Caco-2 (cell line): ENCODE measurements around the gene SDF2L1. TPM values are rescaled to one million over a fixed set of nuclear protein-coding genes. Genes with fewer than 3 reads are reported as not detected.

Experiments
- BruUV-seq: library from RNA; stranded (reverse); fragments of 400-500 nt; replicated peaks from 2 replicates; lab custom pipeline; 2021; lab: Mats Ljungman, UMichigan
- CTCF ChIA-PET: fragments of 300-600 bp; sonication (Branson Sonifier 250); formaldehyde crosslinking; loops from one replicate; lab custom pipeline; 2022; ENCODE audit warnings: antibody characterized with exemption; lab: Charles Lee
- POLR2A ChIA-PET: fragments of 300-600 bp; sonication (Branson Sonifier 250); formaldehyde crosslinking; loops from one replicate; lab custom pipeline; 2022; ENCODE audit warnings: antibody characterized with exemption; lab: Charles Lee
- DNase-seq, 2 experiments: peaks; one replicate each; pipeline versions ENCODE4 v3.0.0 to v3.0.0-alpha.2; 2020 to 2022
- H3K27me3 ChIP-seq: replicated peaks from 2 replicates; pipeline ENCODE4 v1.6.0; 2011; ENCODE audit warnings: low read length; ENCODE audit not compliant: control insufficient read depth, insufficient read depth
- H3K36me3 ChIP-seq: 2 replicates; pipeline ENCODE4 v1.5.1; 2011; ENCODE audit warnings: low read length; ENCODE audit not compliant: control insufficient read depth, insufficient read depth
- H3K4me1 ChIP-seq: fragments of 250-450 bp; sonication (Bioruptor Pico); 2 replicates; pipeline ENCODE4 v1.5.1; 2020; ENCODE audit warnings: mild to moderate bottlenecking
- H3K4me3 ChIP-seq: 2 replicates; pipeline ENCODE4 v1.5.1; 2011; ENCODE audit warnings: low read depth, mild to moderate bottlenecking, control low read depth, low read length
- H3K9me3 ChIP-seq: fragments of 250-450 bp; sonication (Bioruptor Pico); 2 replicates; pipeline ENCODE4 v1.5.1; 2020; ENCODE audit warnings: mild to moderate bottlenecking, moderate library complexity
- H3K27ac Mint-ChIP-seq: one replicate; pipeline ENCODE4 v1.8.0; 2022; ENCODE audit warnings: mixed read lengths; ENCODE audit not compliant: unreplicated experiment
- H3K27me3 Mint-ChIP-seq: one replicate; pipeline ENCODE4 v1.8.0; 2022; ENCODE audit warnings: mixed read lengths; ENCODE audit not compliant: insufficient read depth, unreplicated experiment
- H3K36me3 Mint-ChIP-seq: one replicate; pipeline ENCODE4 v1.8.0; 2022; ENCODE audit warnings: mild to moderate bottlenecking, mixed read lengths; ENCODE audit not compliant: insufficient read depth, unreplicated experiment
- H3K4me1 Mint-ChIP-seq: one replicate; pipeline ENCODE4 v1.8.0; 2022; ENCODE audit warnings: low read depth, mixed read lengths; ENCODE audit not compliant: unreplicated experiment
- H3K4me3 Mint-ChIP-seq: one replicate; pipeline ENCODE4 v1.8.0; 2022; ENCODE audit warnings: mild to moderate bottlenecking, moderate library complexity, mixed read lengths; ENCODE audit not compliant: unreplicated experiment
- H3K9me3 Mint-ChIP-seq: one replicate; pipeline ENCODE4 v1.8.0; 2022; ENCODE audit warnings: mixed read lengths; ENCODE audit not compliant: unreplicated experiment
- intact Hi-C: fragments of 100-400 bp; cut with micrococcal nuclease; formaldehyde crosslinking; loops from one replicate; pipeline ENCODE4 v1.10.0; 2022; ENCODE audit not compliant: unreplicated experiment
- total RNA-seq: library from RNA; stranded (reverse); gene quantifications from 2 replicates; pipeline ENCODE4 v1.2.3, GENCODE V29; 2022
- TF ChIP-seq, protein P1 (sequence below), 2 experiments: fragments of 200-600 bp in 1 of 2; IDR thresholded peaks; 1 replicate in 1 of 2; 2 replicates in 1 of 2; pipeline versions ENCODE4 v1.5.1 to v1.8.0; 2011 to 2022; ENCODE audit warnings: antibody characterized with exemption in 1 of 2, control low read depth in 1 of 2, inconsistent platforms in 1 of 2, low read depth in 1 of 2, low read length in 1 of 2, mild to moderate bottlenecking in 1 of 2, moderate library complexity in 1 of 2; ENCODE audit not compliant: insufficient read depth in 1 of 2, severe bottlenecking in 1 of 2, unreplicated experiment in 1 of 2

The SDF2L1 gene
- total RNA-seq, 1 experiment from 2014 or later: 48.5 TPM

DNA sequence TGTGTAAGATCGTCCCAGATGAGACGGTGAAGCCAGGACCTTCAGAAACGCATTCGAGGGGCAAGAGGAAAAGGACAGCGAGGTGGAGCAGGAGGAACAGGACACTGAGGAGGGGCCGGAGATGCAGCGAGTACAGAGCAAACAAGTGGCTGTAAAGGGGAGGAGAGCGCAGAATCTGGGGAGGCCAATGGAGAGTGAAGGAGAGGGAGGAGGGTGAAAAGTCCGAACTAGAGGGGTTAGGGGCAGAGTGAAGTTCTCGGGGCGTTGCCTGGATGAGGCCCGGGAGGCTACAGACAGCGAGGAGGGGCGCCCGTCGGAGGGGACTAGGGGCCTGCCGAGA is 14.9 kb downstream of the SDF2L1 start:
- CTCF ChIA-PET: interaction anchor here (1.3 kb wide), 1 partner anchor 10 kb away, joined by 3 read pairs; no protein-coding TSS in a partner anchor
- peak overlapping the region; percentile 67 for H3K4me3 ChIP-seq
- H3K27me3 ChIP-seq: no peaks in the 10 kb centered on the region
- Mint-ChIP-seq H3K27ac (peak overlapping the region; percentile 78), H3K4me1 (peaks cover 13% of the 10 kb centered on the region), H3K27me3 (no peaks in the 10 kb centered on the region), H3K36me3 (peaks cover 39% of the 10 kb centered on the region), H3K9me3 (no peaks in the 10 kb centered on the region), H3K4me3 (peak overlapping the region; percentile 77)
- H3K9me3 ChIP-seq: no peaks in the 10 kb centered on the region
- TF ChIP-seq, protein P1, sequence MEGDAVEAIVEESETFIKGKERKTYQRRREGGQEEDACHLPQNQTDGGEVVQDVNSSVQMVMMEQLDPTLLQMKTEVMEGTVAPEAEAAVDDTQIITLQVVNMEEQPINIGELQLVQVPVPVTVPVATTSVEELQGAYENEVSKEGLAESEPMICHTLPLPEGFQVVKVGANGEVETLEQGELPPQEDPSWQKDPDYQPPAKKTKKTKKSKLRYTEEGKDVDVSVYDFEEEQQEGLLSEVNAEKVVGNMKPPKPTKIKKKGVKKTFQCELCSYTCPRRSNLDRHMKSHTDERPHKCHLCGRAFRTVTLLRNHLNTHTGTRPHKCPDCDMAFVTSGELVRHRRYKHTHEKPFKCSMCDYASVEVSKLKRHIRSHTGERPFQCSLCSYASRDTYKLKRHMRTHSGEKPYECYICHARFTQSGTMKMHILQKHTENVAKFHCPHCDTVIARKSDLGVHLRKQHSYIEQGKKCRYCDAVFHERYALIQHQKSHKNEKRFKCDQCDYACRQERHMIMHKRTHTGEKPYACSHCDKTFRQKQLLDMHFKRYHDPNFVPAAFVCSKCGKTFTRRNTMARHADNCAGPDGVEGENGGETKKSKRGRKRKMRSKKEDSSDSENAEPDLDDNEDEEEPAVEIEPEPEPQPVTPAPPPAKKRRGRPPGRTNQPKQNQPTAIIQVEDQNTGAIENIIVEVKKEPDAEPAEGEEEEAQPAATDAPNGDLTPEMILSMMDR (IDR thresholded peaks at IDR 0.05; ENCODE audit: insufficient read depth in 1 of 2, low read depth in 1 of 2, low read length in 1 of 2, severe bottlenecking in 1 of 2, unreplicated experiment in 1 of 2): no peak
- H3K36me3 ChIP-seq: no peaks in the 10 kb centered on the region
- POLR2A ChIA-PET: interaction anchor here (0.6 kb wide), 1 partner anchor 9 kb away, joined by 4 read pairs; the partner anchor contains the start of gene PPIL2
- BruUV-seq: no TSS peak
- DNase-seq: no peak
- intact Hi-C loops: no loop called here
- peaks cover 21% of the 10 kb centered on the region for H3K4me1 ChIP-seq

DNA sequence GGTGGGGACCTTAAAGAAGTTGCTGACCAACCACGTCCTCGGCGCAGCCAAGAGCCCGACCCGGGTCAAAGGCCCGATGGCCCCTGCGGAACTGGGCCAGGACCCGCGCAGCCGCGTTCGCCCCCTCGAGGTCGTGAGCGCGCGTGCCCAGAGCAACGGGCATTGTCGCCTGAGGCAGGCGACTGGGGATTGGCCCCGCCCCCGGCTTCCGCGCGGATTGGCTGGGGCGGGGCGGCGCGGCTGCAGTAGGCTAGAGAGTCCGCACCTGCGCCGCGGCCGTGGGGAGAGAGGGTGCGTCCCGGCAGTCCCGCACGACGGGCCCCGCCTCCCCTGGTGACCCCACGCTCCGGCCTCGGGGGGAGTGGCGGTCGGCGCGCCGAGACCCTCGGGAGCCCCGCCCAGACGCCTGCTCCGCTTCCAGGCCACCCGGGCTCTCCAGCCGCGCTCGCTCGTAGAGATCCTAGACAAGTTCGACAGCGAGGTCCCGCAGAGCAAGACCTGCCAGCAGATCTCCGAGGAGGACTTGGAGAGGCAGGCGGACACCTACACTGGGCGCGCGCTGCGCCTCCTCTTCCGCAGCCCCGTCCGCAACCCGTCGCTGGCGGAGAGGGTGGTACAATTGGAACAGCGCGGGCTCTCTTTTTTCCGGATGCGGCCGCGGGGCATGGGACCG is 15.4 kb downstream of the SDF2L1 start:
- Mint-ChIP-seq H3K4me1 (peaks cover 13% of the 10 kb centered on the region), H3K27ac (peak overlapping the region; percentile 78), H3K27me3 (no peaks in the 10 kb centered on the region), H3K9me3 (no peaks in the 10 kb centered on the region), H3K4me3 (peak overlapping the region; percentile 77), H3K36me3 (peaks cover 34% of the 10 kb centered on the region)
- TF ChIP-seq, protein P1 (IDR thresholded peaks at IDR 0.05; ENCODE audit: insufficient read depth in 1 of 2, low read depth in 1 of 2, low read length in 1 of 2, severe bottlenecking in 1 of 2, unreplicated experiment in 1 of 2): peak; percentile 31
- Histone ChIP-seq H3K9me3 (no peaks in the 10 kb centered on the region), H3K4me1 (peaks cover 21% of the 10 kb centered on the region), H3K27me3 (no peaks in the 10 kb centered on the region), H3K36me3 (no peaks in the 10 kb centered on the region), H3K4me3 (peak overlapping the region; percentile 67)
- intact Hi-C loops: no loop called here
- POLR2A ChIA-PET: no interaction called here
- peak; percentile 89 to 92 for DNase-seq
- BruUV-seq: no TSS peak
- CTCF ChIA-PET: interaction anchor here (0.8 to 1.8 kb wide), 3 partner anchors 10 to 15 kb away, joined by 3 to 12 read pairs (median 7); partner anchors contain the start of gene SDF2L1

DNA sequence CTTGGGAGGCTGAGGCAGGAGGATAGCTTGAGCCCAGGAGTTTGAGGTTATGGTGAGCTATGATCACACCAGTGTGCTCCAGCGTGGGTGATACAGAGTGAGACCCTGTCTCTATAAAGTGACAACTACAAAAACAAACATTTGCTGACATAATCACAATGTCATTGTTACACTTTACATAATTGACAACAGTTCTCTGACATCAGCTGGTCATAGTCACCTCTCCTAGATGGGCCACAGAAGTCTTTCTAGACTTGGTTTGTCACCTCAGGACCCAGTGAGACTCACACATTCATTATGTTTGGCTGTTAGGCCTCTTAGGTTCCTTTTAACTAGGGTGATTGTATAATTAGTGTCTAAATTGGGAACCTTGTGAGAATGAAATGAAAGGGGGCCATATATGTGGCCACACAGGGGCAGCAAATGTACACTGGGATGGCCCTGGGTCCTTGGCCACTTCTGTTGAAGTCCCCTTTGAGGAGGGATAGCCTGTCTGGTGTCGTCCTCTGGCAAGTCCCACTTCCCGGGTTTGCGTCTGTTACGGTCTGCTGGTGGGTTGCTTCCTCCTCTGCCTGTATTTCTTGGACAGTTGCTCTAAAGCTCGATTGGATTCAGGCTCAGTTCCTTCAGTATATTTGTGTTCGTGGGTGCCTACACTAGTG is 17.9 kb downstream of the SDF2L1 start:
- no peaks in the 10 kb centered on the region for H3K9me3 ChIP-seq
- POLR2A ChIA-PET: no interaction called here
- intact Hi-C loops: no loop called here

More for the DNA sequence above, 17.9 kb downstream of the SDF2L1 start:
- BruUV-seq: no TSS peak
- no peak overlapping the region for H3K4me3 Mint-ChIP-seq
- peaks cover 13% of the 10 kb centered on the region; the same call in 1 of the 2 replicates for H3K4me1 ChIP-seq
- no peaks in the 10 kb centered on the region for H3K9me3 Mint-ChIP-seq
- CTCF ChIA-PET: no interaction called here
- H3K36me3 ChIP-seq: no peaks in the 10 kb centered on the region
- no peak overlapping the region for H3K27ac Mint-ChIP-seq
- TF ChIP-seq, protein P1 (IDR thresholded peaks at IDR 0.05; ENCODE audit: insufficient read depth in 1 of 2, low read depth in 1 of 2, low read length in 1 of 2, severe bottlenecking in 1 of 2, unreplicated experiment in 1 of 2): no peak
- no peak overlapping the region for H3K4me3 ChIP-seq
- peaks cover 15% of the 10 kb centered on the region for H3K4me1 Mint-ChIP-seq
- H3K36me3 Mint-ChIP-seq: peaks cover 33% of the 10 kb centered on the region
- no peaks in the 10 kb centered on the region for H3K27me3 ChIP-seq
- no peak for DNase-seq
- H3K27me3 Mint-ChIP-seq: no peaks in the 10 kb centered on the region
